ENCODE results near the gene HOXC10. TPM values are rescaled to one million over a fixed set of nuclear protein-coding genes. Genes with fewer than 3 reads are reported as not detected.

HOXC10 gene
- total and polyA plus RNA-seq, 4 donors = 0.18 TPM; not detected in 3

DNA sequence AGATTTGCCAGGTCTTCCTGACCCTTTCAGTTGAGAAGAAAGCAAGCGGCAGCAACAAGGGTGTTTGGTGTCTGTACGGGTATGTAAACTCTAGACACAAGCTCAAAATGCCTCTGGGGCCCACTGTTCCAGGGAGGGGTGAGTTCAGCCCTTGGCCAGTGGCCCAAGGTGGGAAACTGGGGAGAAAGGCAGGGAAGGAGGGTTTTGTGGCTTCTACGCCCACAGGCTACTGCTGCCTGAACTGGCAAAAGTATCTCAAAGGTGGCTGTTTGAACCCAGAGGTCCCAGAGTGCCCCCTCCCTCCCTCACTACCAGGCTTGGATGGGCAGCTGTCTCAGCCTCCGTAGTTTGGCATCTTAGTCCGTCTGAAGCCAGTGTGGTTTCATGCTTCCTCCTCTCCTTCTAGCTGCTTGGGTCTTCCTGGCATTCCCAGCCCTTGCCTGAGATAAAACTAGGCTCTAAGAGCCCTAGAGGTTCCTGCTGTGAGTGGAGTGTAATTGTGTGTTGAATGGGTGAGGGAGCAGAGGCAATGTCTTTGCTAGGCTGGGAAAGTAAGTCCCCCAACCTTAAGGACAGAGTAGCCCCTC lies 53.4 kb downstream of the HOXC10 start:
- H3K9me3 ChIP-seq (ENCODE audit: control insufficient read depth in 4 of 4, insufficient read depth in 3 of 4, low read length in 3 of 4) = peaks cover 0 to 5% (median 0%) of the 10 kb centered on the region in 4 donors
- peaks cover 0 to 1% (median 0%) of the 10 kb centered on the region in 4 donors for H3K36me3 ChIP-seq (ENCODE audit: control insufficient read depth in 4 of 4, insufficient read depth in 4 of 4, low read length in 4 of 4)
- H3K27me3 ChIP-seq (ENCODE audit: control insufficient read depth in 3 of 3, insufficient read depth in 3 of 3, low read length in 2 of 3) = peaks cover 23 to 73% (median 62%) of the 10 kb centered on the region in 3 donors
- no peak overlapping the region for H3K9ac ChIP-seq (ENCODE audit: insufficient read depth in 1 of 2, low read length in 2 of 2)
- no peak for DNase-seq
- no peak for ATAC-seq (ENCODE audit: insufficient read depth, low FRiP score)
- H3K27ac ChIP-seq (ENCODE audit: low read depth in 1 of 2, low read length in 1 of 2) = no peak overlapping the region
- TF ChIP-seq, protein P1, sequence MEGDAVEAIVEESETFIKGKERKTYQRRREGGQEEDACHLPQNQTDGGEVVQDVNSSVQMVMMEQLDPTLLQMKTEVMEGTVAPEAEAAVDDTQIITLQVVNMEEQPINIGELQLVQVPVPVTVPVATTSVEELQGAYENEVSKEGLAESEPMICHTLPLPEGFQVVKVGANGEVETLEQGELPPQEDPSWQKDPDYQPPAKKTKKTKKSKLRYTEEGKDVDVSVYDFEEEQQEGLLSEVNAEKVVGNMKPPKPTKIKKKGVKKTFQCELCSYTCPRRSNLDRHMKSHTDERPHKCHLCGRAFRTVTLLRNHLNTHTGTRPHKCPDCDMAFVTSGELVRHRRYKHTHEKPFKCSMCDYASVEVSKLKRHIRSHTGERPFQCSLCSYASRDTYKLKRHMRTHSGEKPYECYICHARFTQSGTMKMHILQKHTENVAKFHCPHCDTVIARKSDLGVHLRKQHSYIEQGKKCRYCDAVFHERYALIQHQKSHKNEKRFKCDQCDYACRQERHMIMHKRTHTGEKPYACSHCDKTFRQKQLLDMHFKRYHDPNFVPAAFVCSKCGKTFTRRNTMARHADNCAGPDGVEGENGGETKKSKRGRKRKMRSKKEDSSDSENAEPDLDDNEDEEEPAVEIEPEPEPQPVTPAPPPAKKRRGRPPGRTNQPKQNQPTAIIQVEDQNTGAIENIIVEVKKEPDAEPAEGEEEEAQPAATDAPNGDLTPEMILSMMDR (IDR thresholded peaks at IDR 0.05; ENCODE audit: control extremely low read depth, extremely low read depth) = no peak
- WGBS, 2 donors = 43 to 60% methylated on average over 5 of the region's 5 CpGs
- no peak overlapping the region for H3K4me3 ChIP-seq
- peaks cover 0 to 32% (median 0%) of the 10 kb centered on the region in 5 donors for H3K4me1 ChIP-seq (ENCODE audit: control insufficient read depth in 5 of 5, insufficient read depth in 5 of 5, low read length in 5 of 5)

DNA sequence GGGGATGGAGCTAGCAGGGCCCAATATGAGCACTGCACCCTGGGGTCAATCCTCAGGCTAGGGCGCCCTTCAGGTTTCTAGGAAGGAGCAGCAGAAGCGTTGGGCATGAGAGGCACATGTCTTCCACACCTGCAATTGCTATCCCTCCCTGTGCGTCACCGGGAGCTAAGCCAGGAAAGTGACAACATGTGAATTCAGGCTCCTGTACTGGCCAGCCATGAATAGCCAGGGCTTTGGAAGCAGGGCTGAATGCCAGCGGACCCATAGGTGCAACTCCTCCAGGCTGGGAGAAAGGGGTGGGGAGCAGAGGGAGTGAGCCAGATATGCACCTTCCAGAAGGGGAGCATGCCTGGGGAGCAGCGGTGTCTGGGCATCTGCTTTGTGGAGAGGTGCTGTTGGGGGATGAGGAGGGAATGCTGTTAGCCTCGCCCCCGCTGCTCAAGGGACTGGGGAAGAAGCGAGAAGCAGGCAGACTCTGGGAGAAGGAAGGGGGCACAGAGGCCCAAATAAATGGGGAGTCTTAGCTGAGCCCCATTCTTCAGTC lies 54.0 kb downstream of the HOXC10 start:
- Histone ChIP-seq H3K4me3 (no peak overlapping the region), H3K4me1 (ENCODE audit: control insufficient read depth in 5 of 5, insufficient read depth in 5 of 5, low read length in 5 of 5) (peaks cover 0 to 34% (median 0%) of the 10 kb centered on the region in 5 donors), H3K36me3 (ENCODE audit: control insufficient read depth in 4 of 4, insufficient read depth in 4 of 4, low read length in 4 of 4) (peaks cover 0 to 1% (median 0%) of the 10 kb centered on the region in 4 donors), H3K9ac (ENCODE audit: insufficient read depth in 1 of 2, low read length in 2 of 2) (no peak overlapping the region), H3K9me3 (ENCODE audit: control insufficient read depth in 4 of 4, insufficient read depth in 3 of 4, low read length in 3 of 4) (peaks cover 0 to 5% (median 0%) of the 10 kb centered on the region in 4 donors), H3K27me3 (ENCODE audit: control insufficient read depth in 3 of 3, insufficient read depth in 3 of 3, low read length in 2 of 3) (peaks cover 23 to 72% (median 62%) of the 10 kb centered on the region in 3 donors), H3K27ac (ENCODE audit: low read depth in 1 of 2, low read length in 1 of 2) (no peak overlapping the region)
- DNase-seq (no peak), ATAC-seq (ENCODE audit: insufficient read depth, low FRiP score) (no peak)
- 54 to 56% methylated on average over 9 of the region's 9 CpGs for WGBS, 2 donors
- TF ChIP-seq, protein P1 (IDR thresholded peaks at IDR 0.05; ENCODE audit: control extremely low read depth, extremely low read depth) = no peak

DNA sequence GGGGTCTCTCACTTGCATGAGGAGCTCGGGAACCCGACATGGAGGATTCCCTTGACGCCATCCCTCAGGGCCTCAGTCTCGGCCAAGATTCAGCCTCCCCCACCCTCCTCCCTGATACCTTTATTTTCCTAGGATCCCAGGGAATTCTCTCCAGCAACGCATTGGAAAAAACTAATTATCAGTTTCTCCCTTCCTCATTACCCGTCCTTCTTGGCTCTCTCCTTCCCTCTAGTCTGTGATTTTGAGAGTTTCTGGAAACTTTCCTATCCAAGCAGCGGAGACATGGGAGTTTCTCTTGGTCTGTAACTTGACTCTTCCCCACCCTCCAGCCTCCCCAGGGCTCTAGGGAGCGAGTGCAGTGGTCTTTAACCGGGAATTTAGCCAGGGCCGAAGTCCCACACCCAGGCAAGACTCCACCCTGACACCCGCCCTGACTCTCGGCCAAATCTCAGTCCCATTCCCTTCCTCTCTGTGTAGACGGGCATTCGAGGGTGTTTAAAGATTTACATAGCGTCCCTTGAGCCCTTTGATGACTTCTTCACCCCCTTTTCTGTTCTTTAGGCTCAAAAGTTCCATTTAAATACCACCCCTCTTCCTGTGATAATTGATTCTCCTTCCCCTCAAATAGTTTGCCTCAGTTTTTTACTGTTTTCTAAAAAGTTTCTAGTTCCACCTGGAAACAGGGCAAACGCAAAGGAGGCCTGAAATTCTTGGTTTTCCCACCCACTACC lies 54.6 kb downstream of the HOXC10 start:
- peaks cover 0 to 1% (median 0%) of the 10 kb centered on the region in 4 donors for H3K36me3 ChIP-seq (ENCODE audit: control insufficient read depth in 4 of 4, insufficient read depth in 4 of 4, low read length in 4 of 4)
- peaks cover 0 to 39% (median 0%) of the 10 kb centered on the region in 5 donors for H3K4me1 ChIP-seq (ENCODE audit: control insufficient read depth in 5 of 5, insufficient read depth in 5 of 5, low read length in 5 of 5)
- peaks cover 0 to 5% (median 0%) of the 10 kb centered on the region in 4 donors for H3K9me3 ChIP-seq (ENCODE audit: control insufficient read depth in 4 of 4, insufficient read depth in 3 of 4, low read length in 3 of 4)
- DNase-seq (peak; percentile 79 to 93 (median 87)), ATAC-seq (ENCODE audit: insufficient read depth, low FRiP score) (no peak)
- TF ChIP-seq, protein P1 (IDR thresholded peaks at IDR 0.05; ENCODE audit: control extremely low read depth, extremely low read depth) = no peak
- H3K9ac ChIP-seq (ENCODE audit: insufficient read depth in 1 of 2, low read length in 2 of 2) = no peak overlapping the region
- H3K27me3 ChIP-seq (ENCODE audit: control insufficient read depth in 3 of 3, insufficient read depth in 3 of 3, low read length in 2 of 3) = peaks cover 19 to 76% (median 64%) of the 10 kb centered on the region in 3 donors
- no peak overlapping the region for H3K4me3 ChIP-seq
- no peak overlapping the region for H3K27ac ChIP-seq (ENCODE audit: low read depth in 1 of 2, low read length in 1 of 2)
- 20 to 22% methylated on average over 14 to 16 of the region's 16 CpGs for WGBS, 2 donors

Small RNA genes lying within 50 kb of the gene (small RNA-seq; reads per million reads assigned to genes)
- gene AC012531.3 (ENCODE audit: low replicate concordance) = not detected
- gene AC012531.4 (ENCODE audit: low replicate concordance) = not detected
- gene HOXC5 (ENCODE audit: low replicate concordance) = not detected
- gene MIR196A2 (ENCODE audit: low replicate concordance) = 0.13 reads per million
- 0.50 reads per million, percentile 61 among the genes with 10 or more reads in this experiment for gene MIR615 (ENCODE audit: low replicate concordance)
- not detected for gene RF01905 (ENCODE audit: low replicate concordance)
- not detected for gene RF01906 (ENCODE audit: low replicate concordance)

Other genes starting within 250 kb of the HOXC10 start
- not detected for gene CISTR, start 233.2 kb upstream of the HOXC10 start, total RNA-seq
- gene CISTR, start 233.2 kb upstream of the HOXC10 start, polyA plus RNA-seq = not detected
- not detected for gene HOXC13, start 46.3 kb upstream of the HOXC10 start, total RNA-seq
- not detected for gene HOXC13, start 46.3 kb upstream of the HOXC10 start, polyA plus RNA-seq
- not detected for gene HOXC12, start 30.2 kb upstream of the HOXC10 start, total RNA-seq
- gene HOXC12, start 30.2 kb upstream of the HOXC10 start, polyA plus RNA-seq = not detected
- not detected for gene HOXC11, start 12.0 kb upstream of the HOXC10 start, total RNA-seq
- not detected for gene HOXC11, start 12.0 kb upstream of the HOXC10 start, polyA plus RNA-seq
- gene HOTAIR, start 10.2 kb upstream of the HOXC10 start, total RNA-seq = under 1 TPM in 1 of 2 donors, not detected in 1; 0.15 TPM
- gene HOTAIR, start 10.2 kb upstream of the HOXC10 start, polyA plus RNA-seq = not detected
- gene HOXC9, start 15.0 kb downstream of the HOXC10 start, total RNA-seq = not detected
- under 1 TPM; 0.08 to 0.18 TPM for gene HOXC9, start 15.0 kb downstream of the HOXC10 start, polyA plus RNA-seq
- gene HOXC8, start 23.8 kb downstream of the HOXC10 start, total RNA-seq = not detected
- gene HOXC8, start 23.8 kb downstream of the HOXC10 start, polyA plus RNA-seq = under 1 TPM; 0.08 to 0.14 TPM
- gene HOXC6, start 43.3 kb downstream of the HOXC10 start, total RNA-seq = under 1 TPM; 0.46 to 0.71 TPM
- under 1 TPM; 0.18 to 0.24 TPM for gene HOXC6, start 43.3 kb downstream of the HOXC10 start, polyA plus RNA-seq
- under 1 TPM; 0.25 to 0.26 TPM for gene HOXC5, start 47.9 kb downstream of the HOXC10 start, total RNA-seq
- gene HOXC5, start 47.9 kb downstream of the HOXC10 start, polyA plus RNA-seq = under 1 TPM; 0.08 to 0.10 TPM
- under 1 TPM; 0.71 to 0.86 TPM for gene HOXC4, start 68.7 kb downstream of the HOXC10 start, total RNA-seq
- under 1 TPM; 0.18 to 0.31 TPM for gene HOXC4, start 68.7 kb downstream of the HOXC10 start, polyA plus RNA-seq
- 10 to 100 TPM; 20.3 to 28.4 TPM for gene SMUG1, start 203.8 kb downstream of the HOXC10 start, total RNA-seq
- 10 to 100 TPM; 23.4 to 45.7 TPM for gene SMUG1, start 203.8 kb downstream of the HOXC10 start, polyA plus RNA-seq

All from lung (tissue), 13 donors.